GM19397 (cell line): ENCODE results near the gene PIK3R3.
"Not testable (repeated sequence)": the region's sequence is repeated elsewhere in the genome, so short reads cannot be mapped to it uniquely, and the experiment has no call there.

Experiments used
- ATAC-seq: cut with Tn5 transposase; IDR thresholded peaks from one replicate; pipeline ENCODE4 v1.9.1; 2021; ENCODE audit warnings: mild to moderate bottlenecking, moderate library complexity; ENCODE audit not compliant: unreplicated experiment

The PIK3R3 gene

DNA sequence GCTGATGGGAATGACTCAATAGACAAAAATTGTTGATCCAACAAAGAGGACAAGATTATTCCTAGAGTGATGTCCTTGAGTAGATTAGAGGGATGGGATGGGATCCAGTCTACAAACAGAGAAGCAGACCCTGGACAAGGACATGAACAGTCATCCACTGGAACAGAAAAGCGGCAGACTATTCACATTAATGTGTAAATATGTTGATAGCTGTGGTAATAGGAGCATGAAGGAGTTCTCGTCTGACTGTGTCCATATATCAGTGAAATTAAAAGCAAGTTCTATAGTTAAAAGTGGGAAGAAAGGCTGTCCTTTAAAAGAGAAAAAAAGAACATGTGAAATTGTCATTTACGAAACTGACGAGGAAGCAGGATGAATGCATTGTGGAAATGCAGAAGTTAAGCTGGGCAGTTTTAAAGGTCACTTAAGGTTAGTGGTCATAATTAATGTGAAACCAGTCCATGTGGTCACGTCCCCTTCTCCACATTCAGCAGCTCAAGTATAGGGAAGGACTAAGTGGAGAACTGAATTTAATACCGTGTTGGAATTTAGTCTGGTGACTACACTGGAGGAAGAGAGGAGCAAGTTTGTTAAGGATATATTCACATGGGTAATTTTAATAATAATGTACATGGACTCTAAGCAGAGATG, 62.1 kb downstream of the PIK3R3 start:
- ATAC-seq, result no peak

DNA sequence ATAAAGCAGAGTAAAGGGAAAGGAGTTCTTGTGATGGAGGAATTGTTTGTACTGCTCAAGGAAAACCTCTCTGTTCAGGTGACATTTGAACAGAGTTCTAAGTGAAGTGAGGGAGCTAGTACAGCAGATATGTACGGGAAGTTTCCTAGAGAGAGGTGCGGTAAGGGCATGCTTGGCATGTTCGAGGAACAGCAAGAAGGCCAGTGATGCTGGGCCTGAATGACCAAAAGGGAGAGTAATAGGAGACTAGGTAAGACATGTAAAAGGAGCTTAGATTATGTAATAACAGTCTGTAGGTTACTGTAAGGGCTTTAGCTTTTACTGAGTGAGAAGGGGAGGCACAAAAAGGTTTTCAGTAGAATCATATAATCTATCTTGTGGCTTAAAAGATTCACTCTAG, 63.9 kb downstream of the PIK3R3 start:
- no peak for ATAC-seq

DNA sequence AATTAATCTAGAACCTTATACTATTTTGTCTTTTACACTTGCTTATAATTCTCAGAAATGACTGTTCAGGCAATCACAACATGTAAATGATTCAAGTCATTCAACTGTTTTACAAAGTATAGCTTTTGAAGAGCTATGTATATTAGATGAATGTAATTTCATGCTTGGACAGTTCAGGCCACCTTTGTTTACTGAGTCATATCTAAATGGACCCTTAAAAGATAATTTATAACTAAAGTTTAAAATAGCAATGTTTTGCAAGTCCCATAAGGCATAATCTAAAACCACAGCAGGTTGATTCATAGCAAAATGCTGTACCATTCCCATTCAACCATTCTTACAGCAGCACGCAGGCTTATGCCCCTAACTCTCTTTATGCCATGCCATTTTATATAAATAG, 64.8 kb downstream of the PIK3R3 start:
- no peak for ATAC-seq

DNA sequence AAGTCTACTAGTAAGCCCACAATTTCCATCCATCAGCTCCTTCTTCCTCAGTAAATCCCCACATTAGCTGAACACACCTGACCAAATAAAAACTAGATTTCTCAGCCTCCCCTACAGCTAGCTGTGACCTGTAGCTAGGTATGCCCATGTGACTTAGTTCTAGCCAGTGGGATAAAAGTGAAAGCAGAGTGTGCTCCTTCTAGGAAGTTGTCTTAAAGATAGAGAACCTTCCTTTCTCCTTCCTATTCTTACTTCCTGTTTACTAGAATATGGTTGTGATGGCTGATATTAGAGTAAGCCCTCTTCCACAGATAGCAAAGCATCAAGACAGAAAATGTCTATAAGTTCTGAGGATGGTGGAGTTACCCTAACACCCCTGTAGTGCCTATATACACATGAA, 67.0 kb downstream of the PIK3R3 start:
- no peak for ATAC-seq

DNA sequence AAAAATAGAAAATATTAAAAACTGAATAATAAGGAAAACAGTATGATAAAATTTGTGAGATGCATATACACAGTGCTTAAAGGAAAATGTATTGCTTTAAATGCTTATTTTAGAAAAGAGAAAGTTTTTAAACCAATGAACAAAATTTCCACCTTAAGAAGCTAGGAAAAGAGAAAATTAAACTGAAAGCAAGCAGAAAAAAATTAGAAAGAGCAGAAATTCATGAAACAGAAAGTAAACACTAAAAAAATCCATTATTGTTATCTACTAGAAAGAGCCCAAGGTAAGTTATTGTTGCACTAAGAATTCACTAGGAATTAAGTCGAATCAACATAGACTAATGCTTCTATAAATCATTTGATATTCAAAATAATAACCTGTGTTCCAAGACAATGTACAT, 67.7 kb downstream of the PIK3R3 start:
- ATAC-seq, result no peak

DNA sequence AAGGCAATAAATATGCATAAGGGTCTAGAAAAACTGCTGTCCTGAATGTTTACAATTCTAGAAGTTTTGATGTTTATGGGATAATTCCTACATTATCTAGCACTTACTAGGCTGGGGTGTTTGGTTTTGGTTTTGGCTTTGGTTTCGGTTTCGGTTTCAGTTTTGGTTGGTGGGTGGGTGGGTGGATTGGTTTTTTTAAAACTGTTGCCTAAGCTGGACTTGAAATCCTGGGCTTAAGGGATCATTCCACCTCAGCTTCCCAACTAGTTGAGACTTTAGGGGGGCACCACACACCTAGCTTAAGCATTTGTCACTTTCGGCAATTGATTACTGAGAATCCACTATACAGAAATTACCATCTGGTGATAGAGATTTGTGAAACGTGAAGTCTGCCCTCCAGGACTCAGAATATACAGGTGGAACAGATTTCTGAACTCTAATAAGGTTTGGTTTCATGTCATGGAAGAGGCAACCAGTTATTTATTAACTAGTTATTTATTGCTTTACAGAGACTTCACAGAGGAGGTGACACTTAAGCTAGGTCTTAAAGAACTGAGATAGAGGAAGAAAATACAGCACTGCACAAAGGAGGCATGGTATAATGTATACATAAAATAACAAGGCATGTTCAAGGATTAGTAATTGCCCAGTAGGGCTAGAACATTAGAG, 69.6 kb downstream of the PIK3R3 start:
- ATAC-seq, result peak; percentile 71

DNA sequence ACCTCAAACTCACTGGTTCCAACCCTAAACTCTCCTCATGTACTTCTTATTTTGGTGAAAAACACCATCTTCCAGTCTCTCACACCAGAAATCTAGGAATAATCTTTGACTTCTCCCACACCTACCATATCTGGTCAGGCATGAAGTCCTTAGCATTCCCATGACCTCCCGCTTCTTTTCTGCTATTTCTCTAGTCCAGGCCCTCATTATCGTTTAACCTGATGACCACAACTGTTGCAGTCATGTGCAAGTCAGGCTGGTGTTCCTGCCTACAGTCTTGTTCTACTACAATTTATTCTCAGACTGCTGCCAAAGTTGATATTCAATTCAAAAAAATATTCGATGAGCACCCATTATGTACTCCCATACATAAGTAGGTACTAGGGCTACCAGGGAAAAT, 71.3 kb downstream of the PIK3R3 start:
- ATAC-seq, result no peak

DNA sequence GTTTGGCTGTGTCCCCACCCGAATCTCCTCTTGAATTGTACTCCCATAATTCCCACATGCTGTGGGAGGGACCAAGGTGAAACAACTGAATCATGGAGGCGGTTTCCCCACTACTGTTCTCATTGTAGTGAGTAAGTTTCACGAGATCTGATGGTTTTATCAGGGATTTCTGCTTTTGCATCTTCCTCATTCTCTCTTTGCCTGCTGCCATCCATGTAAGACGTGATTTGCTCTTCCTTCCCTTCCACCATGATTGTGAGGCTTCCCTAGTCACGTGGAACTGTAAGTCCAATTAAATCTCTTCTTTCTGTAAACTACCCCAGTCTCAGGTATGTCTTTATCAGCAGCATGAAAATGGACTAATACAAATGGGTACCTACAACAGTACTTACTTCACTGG, 73.5 kb downstream of the PIK3R3 start:
- ATAC-seq, result no peak

DNA sequence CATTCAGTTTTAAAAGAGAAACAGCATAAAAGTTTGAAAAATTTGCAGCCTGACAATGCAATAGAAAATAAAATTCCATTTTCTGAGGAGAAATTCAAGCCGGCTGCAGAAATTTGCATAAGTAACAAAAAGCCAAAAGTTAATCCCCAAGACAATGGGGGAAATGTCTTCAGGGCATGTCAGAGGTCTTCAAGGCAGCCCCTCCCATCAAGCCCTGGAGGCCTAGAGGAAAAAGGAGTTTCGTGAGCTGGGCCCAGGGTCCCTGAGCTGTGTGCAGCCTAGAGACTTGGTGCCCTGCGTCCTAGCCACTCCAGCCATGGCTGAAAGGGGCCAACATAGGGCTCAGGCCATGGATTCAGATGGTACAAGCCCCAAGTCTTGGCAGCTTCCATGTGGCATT, 74.6 kb downstream of the PIK3R3 start:
- no peak for ATAC-seq

DNA sequence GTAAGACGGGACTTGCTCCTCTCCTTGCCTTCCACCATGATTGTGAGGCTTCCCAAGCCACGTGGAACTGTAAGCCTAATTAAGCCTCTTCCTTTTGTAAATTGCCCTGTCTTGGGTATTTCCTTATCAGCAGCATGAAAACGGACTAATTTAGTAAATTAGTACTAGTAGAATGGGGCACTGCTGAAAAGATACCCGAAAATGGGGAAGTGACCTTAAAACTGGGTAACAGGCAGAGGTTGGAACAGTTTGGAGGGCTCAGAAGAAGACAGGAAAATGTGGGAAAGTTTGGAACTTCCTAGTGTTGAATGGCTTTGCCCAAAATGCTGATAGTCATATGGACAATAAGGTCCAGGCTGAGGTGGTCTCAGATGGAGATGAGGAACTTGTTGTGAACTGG, 75.2 kb downstream of the PIK3R3 start:
- not testable (repeated sequence) for ATAC-seq

DNA sequence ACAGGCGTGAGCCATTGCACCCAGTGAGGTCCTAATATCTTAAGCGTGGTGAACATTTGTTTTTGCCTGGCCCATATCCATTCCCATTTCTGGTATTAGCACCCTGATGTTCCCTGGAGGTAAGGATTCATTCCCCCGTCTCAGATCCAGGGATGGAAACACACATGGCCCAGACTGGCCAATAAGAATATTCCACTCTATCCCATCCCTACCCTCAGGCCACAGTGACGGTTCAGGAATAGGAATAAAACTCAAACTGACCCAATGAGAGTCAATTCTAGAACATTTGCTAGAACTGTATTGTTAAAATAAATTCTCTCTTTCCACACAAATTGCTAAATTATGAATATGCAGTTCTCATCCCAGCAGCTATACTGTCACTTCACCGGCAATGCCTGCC, 76.1 kb downstream of the PIK3R3 start:
- ATAC-seq, result no peak

DNA sequence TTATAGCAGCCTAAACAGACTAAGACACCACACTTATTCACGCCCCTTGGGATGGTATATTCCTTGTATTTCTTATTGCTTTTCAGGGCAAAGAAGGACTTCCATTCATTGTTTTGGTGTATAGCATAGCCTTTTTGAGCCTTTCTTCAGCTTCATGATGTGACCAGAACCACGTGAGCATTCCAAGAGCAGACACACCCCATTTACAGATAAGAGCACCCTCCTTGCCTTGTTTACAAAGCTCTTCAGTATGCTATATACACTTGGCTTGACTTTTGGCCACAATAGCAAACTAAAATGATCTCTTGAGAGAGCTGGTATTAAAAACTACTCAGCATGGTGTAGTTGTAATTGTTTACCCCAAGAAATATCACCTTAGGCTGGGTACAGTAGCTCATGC, 78.7 kb downstream of the PIK3R3 start:
- no peak for ATAC-seq

DNA sequence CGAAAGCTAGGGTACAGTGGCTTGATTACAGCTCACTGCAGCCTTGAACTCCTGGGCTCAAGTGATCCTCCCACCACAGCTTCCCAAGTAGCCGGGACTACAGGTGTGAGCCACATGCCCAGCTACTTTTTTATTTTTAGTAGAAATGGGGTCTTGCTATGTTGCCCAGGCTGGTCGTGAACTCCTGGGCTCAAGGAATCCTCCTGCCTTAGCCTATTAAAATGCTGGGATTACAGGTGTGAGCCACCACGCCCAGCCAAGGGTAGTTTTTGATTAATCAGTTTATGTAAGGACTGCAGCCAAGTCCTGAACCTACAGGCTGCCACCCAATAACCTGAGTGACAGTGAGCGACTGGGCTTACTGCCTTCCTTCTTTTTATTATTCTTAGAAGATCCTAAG, 88.3 kb downstream of the PIK3R3 start:
- no peak for ATAC-seq

DNA sequence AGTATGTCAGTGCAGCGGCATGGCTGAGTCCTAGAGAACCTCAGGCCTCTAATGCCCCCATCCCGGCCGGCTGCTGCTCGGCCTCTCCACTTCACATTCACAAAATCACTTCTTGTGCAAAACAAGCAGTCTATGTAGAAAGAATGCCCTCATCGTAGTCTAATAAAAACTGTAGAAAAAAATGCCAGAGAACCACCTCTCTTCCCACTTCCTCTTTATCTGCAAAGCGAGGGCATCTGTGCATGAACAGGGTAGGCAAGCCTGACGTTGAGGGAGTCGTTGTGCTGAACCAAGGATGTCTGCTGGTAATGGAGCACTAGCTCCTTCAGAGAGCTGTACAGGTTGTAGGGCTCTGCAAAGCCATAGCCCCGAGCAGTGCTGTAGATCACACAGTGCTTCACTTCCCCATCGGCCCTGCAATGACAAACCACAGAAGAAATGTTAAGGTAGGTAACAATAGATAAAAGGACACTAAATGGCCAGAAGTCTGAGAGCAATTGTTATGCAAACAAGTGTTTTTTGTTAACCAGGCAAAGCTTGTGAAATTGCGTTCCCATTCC, 88.9 kb downstream of the PIK3R3 start:
- peak; percentile 86 for ATAC-seq

DNA sequence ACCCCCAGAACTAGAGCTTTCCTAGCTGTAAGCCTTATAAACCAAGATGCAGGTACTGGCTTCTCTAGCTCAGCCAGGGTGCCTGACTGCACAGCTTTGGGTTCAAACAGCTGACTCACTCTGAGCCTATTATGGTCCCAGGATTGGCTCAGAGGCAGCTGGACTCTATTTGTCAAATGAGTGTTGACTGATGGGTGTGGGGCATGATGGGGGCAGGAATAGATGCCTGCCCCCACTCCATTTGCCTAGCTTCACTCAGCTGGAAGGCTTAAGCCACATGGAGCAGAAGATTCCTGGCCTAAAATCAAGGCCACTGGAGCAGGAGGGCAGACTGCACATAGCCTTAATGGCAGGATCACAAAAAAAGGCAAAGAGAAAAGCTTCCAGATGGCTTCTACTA, 90.5 kb downstream of the PIK3R3 start:
- no peak for ATAC-seq

DNA sequence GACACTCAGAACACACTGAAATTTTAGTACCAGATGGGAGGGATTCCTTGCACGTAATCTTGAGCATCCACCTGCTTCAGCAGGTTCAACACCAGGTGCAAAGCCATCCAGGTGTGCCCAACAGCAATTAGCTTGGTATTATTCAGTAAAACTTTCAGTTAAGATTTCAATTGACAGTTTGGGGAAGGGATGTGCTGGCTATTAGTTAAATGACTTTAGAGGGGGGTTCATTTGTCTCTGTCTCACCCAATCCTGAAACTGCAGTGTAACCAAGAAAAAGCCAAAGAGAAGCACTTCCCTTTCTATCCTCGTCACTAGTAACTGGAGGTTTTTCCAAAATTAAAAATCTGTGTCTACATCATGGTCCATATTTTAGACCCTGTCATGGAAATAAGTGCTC, 90.9 kb downstream of the PIK3R3 start:
- ATAC-seq, result no peak

DNA sequence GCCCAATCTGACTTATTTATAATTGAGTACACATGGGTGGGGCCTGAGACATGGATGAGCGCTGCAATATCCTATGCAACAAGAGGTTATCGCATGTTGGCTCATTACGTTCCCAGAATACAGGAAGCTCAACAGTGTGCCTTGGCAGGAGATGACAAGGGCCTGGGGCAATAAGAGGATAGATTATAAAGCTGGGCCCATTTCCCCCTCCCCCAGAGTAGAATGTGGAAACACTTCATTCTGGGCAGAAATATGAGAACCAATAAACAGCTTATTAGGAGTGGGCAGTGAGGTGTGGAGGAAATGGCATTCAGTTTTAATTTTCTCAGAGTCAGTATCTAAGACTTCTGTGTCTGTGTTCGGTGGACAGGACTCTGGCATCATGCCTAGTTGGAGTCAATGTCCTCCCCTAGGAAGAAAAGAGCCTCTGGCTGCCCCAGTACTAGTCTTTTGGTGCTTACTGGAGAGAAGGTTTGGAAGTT, 92.8 kb downstream of the PIK3R3 start:
- ATAC-seq, result no peak

DNA sequence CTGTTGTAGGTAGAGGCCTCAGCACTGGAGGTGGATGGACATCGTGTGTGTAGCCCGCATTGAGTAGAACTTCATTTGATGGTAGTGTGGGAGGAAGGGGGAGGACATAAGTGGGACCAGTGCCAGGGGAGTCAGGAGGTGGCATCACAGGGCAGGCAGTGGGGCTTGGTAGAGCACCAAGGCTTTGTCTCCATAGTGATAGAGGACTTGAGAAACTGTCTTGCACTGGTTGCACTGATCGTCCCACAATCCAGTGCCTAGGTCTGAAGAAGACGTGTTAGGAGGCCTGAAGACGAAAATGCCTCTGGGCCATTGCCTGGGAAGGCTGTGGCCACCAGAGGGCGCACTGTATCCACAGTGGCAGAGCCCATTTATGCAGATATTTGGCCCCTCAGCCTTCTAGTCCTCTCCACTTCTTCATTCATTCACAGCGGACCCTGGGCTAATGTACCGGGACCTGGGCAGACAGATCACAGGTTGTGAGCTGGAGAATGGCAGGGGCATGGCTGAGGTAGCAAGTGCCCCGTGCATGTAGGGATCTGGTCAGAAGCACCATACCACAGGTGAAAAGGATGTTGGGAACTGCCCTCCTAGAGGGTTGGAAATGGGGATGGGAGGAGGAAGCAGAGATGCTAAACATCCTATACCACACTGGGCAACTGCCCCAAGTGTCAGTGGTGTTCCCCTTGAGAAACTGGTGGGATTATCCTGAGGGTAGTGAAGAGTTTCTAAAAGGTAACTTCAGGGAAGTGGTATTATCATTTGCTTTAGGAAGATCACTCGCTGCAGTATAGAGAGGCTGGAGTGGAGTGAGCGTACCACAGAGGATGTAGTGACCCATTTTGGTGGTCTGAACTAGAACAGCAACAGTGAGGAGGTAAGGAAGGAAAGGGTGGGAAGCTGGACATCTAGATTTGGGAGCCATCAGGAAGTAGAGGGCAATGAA, 95.3 kb downstream of the PIK3R3 start:
- peak; percentile 48 for ATAC-seq

DNA sequence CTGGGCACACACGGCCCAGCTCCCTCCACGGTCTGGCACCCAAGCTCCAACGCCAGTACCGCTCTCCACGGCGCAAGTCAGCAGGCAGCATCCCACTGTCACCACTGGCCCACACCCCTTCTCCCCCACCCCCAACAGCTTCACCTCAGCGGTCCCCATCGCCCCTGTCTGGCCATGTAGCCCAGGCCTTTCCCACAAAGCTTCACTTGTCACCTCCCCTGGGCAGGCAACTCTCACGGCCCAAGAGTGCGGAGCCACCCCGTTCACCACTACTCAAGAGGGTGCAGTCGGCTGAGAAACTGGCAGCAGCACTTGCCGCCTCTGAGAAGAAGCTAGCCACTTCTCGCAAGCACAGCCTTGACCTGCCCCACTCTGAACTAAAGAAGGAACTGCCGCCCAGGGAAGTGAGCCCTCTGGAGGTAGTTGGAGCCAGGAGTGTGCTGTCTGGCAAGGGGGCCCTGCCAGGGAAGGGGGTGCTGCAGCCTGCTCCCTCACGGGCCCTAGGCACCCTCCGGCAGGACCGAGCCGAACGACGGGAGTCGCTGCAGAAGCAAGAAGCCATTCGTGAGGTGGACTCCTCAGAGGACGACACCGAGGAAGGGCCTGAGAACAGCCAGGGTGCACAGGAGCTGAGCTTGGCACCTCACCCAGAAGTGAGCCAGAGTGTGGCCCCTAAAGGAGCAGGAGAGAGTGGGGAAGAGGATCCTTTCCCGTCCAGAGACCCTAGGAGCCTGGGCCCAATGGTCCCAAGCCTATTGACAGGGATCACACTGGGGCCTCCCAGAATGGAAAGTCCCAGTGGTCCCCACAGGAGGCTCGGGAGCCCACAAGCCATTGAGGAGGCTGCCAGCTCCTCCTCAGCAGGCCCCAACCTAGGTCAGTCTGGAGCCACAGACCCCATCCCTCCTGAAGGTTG, 97.6 kb downstream of the PIK3R3 start:
- no peak for ATAC-seq
